ENCODE data around the gene PSG11. TPM values are rescaled to one million over a fixed set of nuclear protein-coding genes. Genes with fewer than 3 reads are reported as not detected.
"Not testable (repeated sequence)": the region's sequence is repeated elsewhere in the genome, so short reads cannot be mapped to it uniquely, and the experiment has no call there.

Gene PSG11
- total and polyA plus RNA-seq, 2 of the 13 experiments (the other 11 are each of a cell fraction or from before 2014, with no cell fraction given) = not detected

DNA sequence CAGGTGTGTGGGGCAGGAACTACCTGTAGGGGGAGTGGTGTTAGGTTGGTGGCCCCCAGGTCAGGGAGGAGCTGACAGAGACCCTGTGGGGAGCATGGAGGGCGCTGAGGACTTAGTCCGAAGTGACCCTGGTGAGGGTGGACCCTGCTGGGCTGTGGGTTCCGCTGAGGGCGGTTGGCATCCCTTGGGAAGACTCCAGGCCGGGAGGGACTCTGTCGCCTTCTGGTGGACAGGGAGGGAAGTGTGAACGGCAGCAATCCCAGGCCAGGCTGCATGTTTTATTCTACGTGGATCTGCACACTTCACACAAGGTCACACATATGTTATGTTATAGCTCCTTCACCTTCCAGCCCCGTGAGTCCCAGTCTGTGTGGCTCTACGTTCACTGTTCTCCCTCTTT lies 1.7 kb upstream of the PSG11 start:
- H3K4me2 ChIP-seq (ENCODE audit: low read depth, low read length); H3K27ac ChIP-seq (ENCODE audit: extremely low read length, insufficient read depth, low read length); intact Hi-C loops (cut with micrococcal nuclease; ENCODE audit: unreplicated experiment); H3K9me3 ChIP-seq (ENCODE audit: low read length); H3K4me3 ChIP-seq (replicated peaks in 1 of 3; ENCODE audit: insufficient read depth in 1 of 3, low read depth in 2 of 3, low read length in 3 of 3); H3K4me1 ChIP-seq (ENCODE audit: insufficient read depth, low read length); H3K79me2 ChIP-seq (ENCODE audit: insufficient read depth, low read length); BruUV-seq (replicated peaks); CTCF ChIA-PET (ENCODE audit: low intra/inter-chr PET ratio, low total read pairs); H3K9ac ChIP-seq (ENCODE audit: insufficient read depth, low read depth, low read length); H2AFZ ChIP-seq (ENCODE audit: low read length); DNase-seq (ENCODE audit: low spot score); POLR2A ChIA-PET; FAIRE-seq; ATAC-seq; H3K27me3 ChIP-seq (ENCODE audit: control insufficient read depth in 1 of 2, insufficient read depth in 2 of 2, low read length in 2 of 2); H4K20me1 ChIP-seq (ENCODE audit: insufficient read depth, low read length); in situ Hi-C loops (cut with HindIII; ENCODE audit: extremely low pct_ligation_motif_present, low pct_unique_long_range_greater_than_20kb); H3K36me3 ChIP-seq (replicated peaks in 1 of 2; ENCODE audit: control insufficient read depth in 1 of 2, insufficient read depth in 2 of 2, low read length in 2 of 2): not testable (repeated sequence)
- TF ChIP-seq, protein P1, sequence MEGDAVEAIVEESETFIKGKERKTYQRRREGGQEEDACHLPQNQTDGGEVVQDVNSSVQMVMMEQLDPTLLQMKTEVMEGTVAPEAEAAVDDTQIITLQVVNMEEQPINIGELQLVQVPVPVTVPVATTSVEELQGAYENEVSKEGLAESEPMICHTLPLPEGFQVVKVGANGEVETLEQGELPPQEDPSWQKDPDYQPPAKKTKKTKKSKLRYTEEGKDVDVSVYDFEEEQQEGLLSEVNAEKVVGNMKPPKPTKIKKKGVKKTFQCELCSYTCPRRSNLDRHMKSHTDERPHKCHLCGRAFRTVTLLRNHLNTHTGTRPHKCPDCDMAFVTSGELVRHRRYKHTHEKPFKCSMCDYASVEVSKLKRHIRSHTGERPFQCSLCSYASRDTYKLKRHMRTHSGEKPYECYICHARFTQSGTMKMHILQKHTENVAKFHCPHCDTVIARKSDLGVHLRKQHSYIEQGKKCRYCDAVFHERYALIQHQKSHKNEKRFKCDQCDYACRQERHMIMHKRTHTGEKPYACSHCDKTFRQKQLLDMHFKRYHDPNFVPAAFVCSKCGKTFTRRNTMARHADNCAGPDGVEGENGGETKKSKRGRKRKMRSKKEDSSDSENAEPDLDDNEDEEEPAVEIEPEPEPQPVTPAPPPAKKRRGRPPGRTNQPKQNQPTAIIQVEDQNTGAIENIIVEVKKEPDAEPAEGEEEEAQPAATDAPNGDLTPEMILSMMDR (CRISPR knock-in tag; IDR thresholded peaks at IDR 0.05) = 0 out of 2 replicates have a peak, but pooled peaks have one; percentile 22
- 20% methylated on average over 6 of the region's 10 CpGs for WGBS (ENCODE audit: low lambda C conversion rate)

DNA sequence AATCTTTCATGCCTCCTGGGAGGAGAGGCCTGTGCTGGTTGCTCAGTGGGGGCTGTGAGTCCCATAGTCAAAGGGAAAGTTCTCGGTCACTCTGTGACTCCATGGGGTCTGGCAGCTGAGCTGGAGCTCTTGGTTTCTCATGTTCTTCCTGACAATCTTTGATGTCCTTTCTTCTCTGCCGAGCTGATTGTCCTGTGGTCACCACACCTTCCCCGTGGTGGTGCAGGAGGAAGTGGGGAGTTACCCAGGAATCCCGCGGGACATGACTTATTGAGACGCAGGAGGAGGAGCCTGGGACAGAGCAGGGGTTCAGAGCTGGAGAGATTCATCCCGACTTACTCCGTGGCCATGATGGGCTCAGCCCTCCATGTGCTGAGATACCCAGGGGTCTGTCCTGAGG lies 792 bp upstream of the PSG11 start:
- FAIRE-seq; CTCF ChIA-PET (ENCODE audit: low intra/inter-chr PET ratio, low total read pairs): not testable (repeated sequence)

GRCh38 chr19:43022098-43022497 lies 4.2 kb downstream of the PSG11 start:
- H2AFZ ChIP-seq (ENCODE audit: low read length); H3K27me3 ChIP-seq (ENCODE audit: control insufficient read depth in 1 of 2, insufficient read depth in 2 of 2, low read length in 2 of 2); H3K9me3 ChIP-seq (ENCODE audit: low read length); H3K4me1 ChIP-seq (ENCODE audit: insufficient read depth, low read length); H3K9ac ChIP-seq (ENCODE audit: insufficient read depth, low read depth, low read length); DNase-seq (ENCODE audit: low spot score); H3K27ac ChIP-seq (ENCODE audit: extremely low read length, insufficient read depth, low read length); BruUV-seq (replicated peaks); POLR2A ChIA-PET; CTCF ChIA-PET (ENCODE audit: low intra/inter-chr PET ratio, low total read pairs); FAIRE-seq; H4K20me1 ChIP-seq (ENCODE audit: insufficient read depth, low read length); H3K4me3 ChIP-seq (replicated peaks in 1 of 3; ENCODE audit: insufficient read depth in 1 of 3, low read depth in 2 of 3, low read length in 3 of 3); H3K36me3 ChIP-seq (replicated peaks in 1 of 2; ENCODE audit: control insufficient read depth in 1 of 2, insufficient read depth in 2 of 2, low read length in 2 of 2); ATAC-seq; in situ Hi-C loops (cut with HindIII; ENCODE audit: extremely low pct_ligation_motif_present, low pct_unique_long_range_greater_than_20kb); H3K4me2 ChIP-seq (ENCODE audit: low read depth, low read length); H3K79me2 ChIP-seq (ENCODE audit: insufficient read depth, low read length); intact Hi-C loops (cut with micrococcal nuclease; ENCODE audit: unreplicated experiment): not testable (repeated sequence)
- 5% methylated on average over 4 of the region's 4 CpGs for WGBS (ENCODE audit: low lambda C conversion rate)

More for the DNA sequence above, 792 bp upstream of the PSG11 start:
- POLR2A ChIA-PET; H4K20me1 ChIP-seq (ENCODE audit: insufficient read depth, low read length); H3K36me3 ChIP-seq (replicated peaks in 1 of 2; ENCODE audit: control insufficient read depth in 1 of 2, insufficient read depth in 2 of 2, low read length in 2 of 2); H3K9me3 ChIP-seq (ENCODE audit: low read length); H3K4me3 ChIP-seq (replicated peaks in 1 of 3; ENCODE audit: insufficient read depth in 1 of 3, low read depth in 2 of 3, low read length in 3 of 3); H3K4me2 ChIP-seq (ENCODE audit: low read depth, low read length); H3K9ac ChIP-seq (ENCODE audit: insufficient read depth, low read depth, low read length); BruUV-seq (replicated peaks); in situ Hi-C loops (cut with HindIII; ENCODE audit: extremely low pct_ligation_motif_present, low pct_unique_long_range_greater_than_20kb); H2AFZ ChIP-seq (ENCODE audit: low read length); H3K79me2 ChIP-seq (ENCODE audit: insufficient read depth, low read length); H3K4me1 ChIP-seq (ENCODE audit: insufficient read depth, low read length); H3K27me3 ChIP-seq (ENCODE audit: control insufficient read depth in 1 of 2, insufficient read depth in 2 of 2, low read length in 2 of 2); ATAC-seq; H3K27ac ChIP-seq (ENCODE audit: extremely low read length, insufficient read depth, low read length); intact Hi-C loops (cut with micrococcal nuclease; ENCODE audit: unreplicated experiment); DNase-seq (ENCODE audit: low spot score): not testable (repeated sequence)
- WGBS (ENCODE audit: low lambda C conversion rate) = 5% methylated on average over 7 of the region's 8 CpGs

- H2AFZ ChIP-seq (ENCODE audit: low read length); H3K4me1 ChIP-seq (ENCODE audit: insufficient read depth, low read length); H3K9me3 ChIP-seq (ENCODE audit: low read length); DNase-seq (ENCODE audit: low spot score); H4K20me1 ChIP-seq (ENCODE audit: insufficient read depth, low read length); H3K27ac ChIP-seq (ENCODE audit: extremely low read length, insufficient read depth, low read length); H3K79me2 ChIP-seq (ENCODE audit: insufficient read depth, low read length); BruUV-seq (replicated peaks); H3K36me3 ChIP-seq (replicated peaks in 1 of 2; ENCODE audit: control insufficient read depth in 1 of 2, insufficient read depth in 2 of 2, low read length in 2 of 2); CTCF ChIA-PET (ENCODE audit: low intra/inter-chr PET ratio, low total read pairs); ATAC-seq; H3K27me3 ChIP-seq (ENCODE audit: control insufficient read depth in 1 of 2, insufficient read depth in 2 of 2, low read length in 2 of 2); in situ Hi-C loops (cut with HindIII; ENCODE audit: extremely low pct_ligation_motif_present, low pct_unique_long_range_greater_than_20kb); H3K4me3 ChIP-seq (replicated peaks in 1 of 3; ENCODE audit: insufficient read depth in 1 of 3, low read depth in 2 of 3, low read length in 3 of 3); H3K4me2 ChIP-seq (ENCODE audit: low read depth, low read length); FAIRE-seq; H3K9ac ChIP-seq (ENCODE audit: insufficient read depth, low read depth, low read length); POLR2A ChIA-PET; intact Hi-C loops (cut with micrococcal nuclease; ENCODE audit: unreplicated experiment): not testable (repeated sequence)
- WGBS (ENCODE audit: low lambda C conversion rate) = 3% methylated on average over 4 of the region's 4 CpGs
Observed at GRCh38 chr19:43021629-43022028, 4.6 kb downstream of the PSG11 start.

Measured in HepG2 (cell line).